Ishikawa (cell line): Measurements from ENCODE around the gene FMNL2.

ENCODE experiments used
- CEBPB ChIP-seq: IDR thresholded peaks from 2 replicates; pipeline ENCODE4 v1.6.1; 2012
- CREB1 ChIP-seq: IDR thresholded peaks from 2 replicates; pipeline ENCODE4 v1.6.1; 2012; ENCODE audit warnings: low read depth
- EGR1 ChIP-seq: IDR thresholded peaks from 2 replicates; pipeline ENCODE4 v1.6.1; 2012
- EP300 ChIP-seq: IDR thresholded peaks from 2 replicates; pipeline ENCODE4 v1.6.1; 2012; ENCODE audit warnings: borderline replicate concordance
- FOXM1 ChIP-seq: IDR thresholded peaks from 2 replicates; pipeline ENCODE4 v1.6.1; 2012; ENCODE audit warnings: low read depth, borderline replicate concordance
- NFIC ChIP-seq: IDR thresholded peaks from 2 replicates; pipeline ENCODE4 v1.6.1; 2012
- RAD21 ChIP-seq: IDR thresholded peaks from 2 replicates; pipeline ENCODE4 v1.6.1; 2012; ENCODE audit warnings: low read depth
- TAF1 ChIP-seq: IDR thresholded peaks from 2 replicates; pipeline ENCODE4 v1.6.1; 2012; ENCODE audit warnings: low read depth, mild to moderate bottlenecking
- TCF12 ChIP-seq: IDR thresholded peaks from 2 replicates; pipeline ENCODE4 v1.6.1; 2012; ENCODE audit warnings: low read depth
- TEAD4 ChIP-seq: IDR thresholded peaks from 2 replicates; pipeline ENCODE4 v1.6.1; 2012
- YY1 ChIP-seq: IDR thresholded peaks from 2 replicates; pipeline ENCODE4 v1.6.1; 2012; ENCODE audit warnings: low read depth
- ZBTB7A ChIP-seq: IDR thresholded peaks from 2 replicates; pipeline ENCODE4 v1.6.1; 2012; ENCODE audit warnings: low read depth
- TF ChIP-seq, protein P1 (sequence below): IDR thresholded peaks from 2 replicates; pipeline ENCODE4 v1.6.1; 2012
- TF ChIP-seq, protein P2 (sequence below): IDR thresholded peaks from 2 replicates; pipeline ENCODE4 v1.6.1; 2012; ENCODE audit warnings: low read depth, mild to moderate bottlenecking
- TF ChIP-seq, protein P3 (sequence below): IDR thresholded peaks from 2 replicates; pipeline ENCODE4 v1.6.1; 2012

Gene FMNL2

DNA sequence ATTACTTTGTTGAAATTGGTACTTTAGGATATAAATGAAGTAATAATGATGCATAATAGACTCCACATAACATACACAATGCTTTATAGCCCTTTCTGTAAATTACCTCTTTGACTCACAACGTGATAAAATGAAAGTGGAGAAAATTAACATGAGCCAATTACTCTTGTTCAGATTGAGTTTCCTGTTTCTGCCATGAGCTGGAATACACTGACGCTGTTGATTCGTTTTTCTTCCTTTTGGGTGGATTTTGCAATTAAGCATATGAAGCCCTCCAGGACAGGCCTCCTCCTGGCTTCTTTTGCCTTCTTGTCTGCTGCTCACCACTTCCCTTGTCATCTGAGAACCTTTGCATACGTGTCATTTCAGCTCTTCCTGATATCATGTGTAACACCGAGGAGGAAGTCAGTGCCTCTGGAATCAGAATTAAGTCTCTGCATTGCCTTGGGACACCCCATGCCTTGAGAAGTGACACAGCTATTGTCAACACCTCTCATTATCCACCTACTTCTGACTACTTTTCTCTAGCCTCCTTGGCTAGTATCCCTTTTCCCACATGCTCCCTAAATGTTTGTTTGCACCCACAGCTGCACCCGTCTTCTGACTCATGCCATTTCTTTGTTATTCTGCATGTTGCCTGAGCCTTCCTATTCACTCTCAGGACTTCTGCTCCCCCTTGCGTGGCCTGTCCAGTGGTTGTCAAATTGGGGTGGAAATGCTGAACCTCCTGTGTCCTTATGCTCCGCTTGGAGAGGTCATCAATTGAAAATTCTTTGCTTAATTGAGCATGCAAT, 134.1 kb downstream of the FMNL2 start:
- TF ChIP-seq RAD21 (no peak), TCF12 (no peak), TEAD4 (no peak), NFIC (no peak), CREB1 (no peak), CEBPB (no peak), EGR1 (no peak), YY1 (no peak), EP300 (no peak)
- TF ChIP-seq, protein P1, sequence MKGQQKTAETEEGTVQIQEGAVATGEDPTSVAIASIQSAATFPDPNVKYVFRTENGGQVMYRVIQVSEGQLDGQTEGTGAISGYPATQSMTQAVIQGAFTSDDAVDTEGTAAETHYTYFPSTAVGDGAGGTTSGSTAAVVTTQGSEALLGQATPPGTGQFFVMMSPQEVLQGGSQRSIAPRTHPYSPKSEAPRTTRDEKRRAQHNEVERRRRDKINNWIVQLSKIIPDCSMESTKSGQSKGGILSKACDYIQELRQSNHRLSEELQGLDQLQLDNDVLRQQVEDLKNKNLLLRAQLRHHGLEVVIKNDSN = no peak

DNA sequence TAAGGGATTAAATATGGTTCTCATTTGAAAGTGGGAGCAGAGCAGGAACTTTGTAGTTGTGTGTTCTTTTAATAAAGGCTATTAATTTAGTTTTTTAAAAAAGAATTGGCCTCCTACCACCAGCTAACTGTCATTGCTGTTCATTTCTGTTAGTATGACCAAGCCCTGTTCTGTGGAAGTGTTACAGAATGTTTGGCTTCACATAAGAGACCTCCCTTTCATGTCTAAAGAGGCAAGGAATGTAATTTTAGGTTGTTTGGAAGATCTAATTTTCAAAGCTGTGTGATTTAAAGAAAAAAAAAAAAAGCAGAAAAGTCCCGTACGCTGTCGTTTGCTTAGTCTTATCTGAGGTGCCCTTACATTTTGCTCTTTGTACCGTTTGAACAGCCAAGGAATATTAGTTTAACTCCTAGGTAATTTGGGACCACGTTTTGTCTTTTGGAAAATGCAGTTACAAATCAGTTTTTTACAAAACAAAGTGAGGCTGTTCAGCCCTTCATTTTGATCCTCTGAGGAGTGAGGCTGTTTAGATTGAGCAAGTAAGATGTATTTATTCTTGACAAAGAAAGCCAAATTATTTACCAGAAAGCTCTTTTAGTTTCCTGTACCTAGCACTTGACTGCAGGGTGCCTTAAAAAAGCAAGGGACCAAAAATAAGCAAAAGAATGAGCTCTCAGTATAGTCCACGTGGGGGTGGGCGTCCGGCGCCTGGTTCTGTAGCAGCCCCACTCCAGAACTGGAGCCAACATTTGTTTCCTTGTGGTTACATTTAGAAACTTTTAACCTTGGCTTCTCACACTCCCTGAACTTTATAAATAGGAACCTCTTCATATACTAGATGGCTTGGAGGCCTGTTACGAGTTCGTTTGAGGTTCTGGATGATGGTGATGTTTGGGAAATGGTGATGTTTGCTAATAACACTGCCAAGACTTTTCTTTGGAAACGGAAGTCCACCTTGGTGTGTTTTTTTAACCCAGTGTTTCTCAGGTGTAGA, 136.2 kb downstream of the FMNL2 start:
- no peak for TF ChIP-seq YY1
- TF ChIP-seq, protein P1 = no peak
- TF ChIP-seq CEBPB = no peak
- TF ChIP-seq EGR1 = no peak
- TF ChIP-seq, protein P2, sequence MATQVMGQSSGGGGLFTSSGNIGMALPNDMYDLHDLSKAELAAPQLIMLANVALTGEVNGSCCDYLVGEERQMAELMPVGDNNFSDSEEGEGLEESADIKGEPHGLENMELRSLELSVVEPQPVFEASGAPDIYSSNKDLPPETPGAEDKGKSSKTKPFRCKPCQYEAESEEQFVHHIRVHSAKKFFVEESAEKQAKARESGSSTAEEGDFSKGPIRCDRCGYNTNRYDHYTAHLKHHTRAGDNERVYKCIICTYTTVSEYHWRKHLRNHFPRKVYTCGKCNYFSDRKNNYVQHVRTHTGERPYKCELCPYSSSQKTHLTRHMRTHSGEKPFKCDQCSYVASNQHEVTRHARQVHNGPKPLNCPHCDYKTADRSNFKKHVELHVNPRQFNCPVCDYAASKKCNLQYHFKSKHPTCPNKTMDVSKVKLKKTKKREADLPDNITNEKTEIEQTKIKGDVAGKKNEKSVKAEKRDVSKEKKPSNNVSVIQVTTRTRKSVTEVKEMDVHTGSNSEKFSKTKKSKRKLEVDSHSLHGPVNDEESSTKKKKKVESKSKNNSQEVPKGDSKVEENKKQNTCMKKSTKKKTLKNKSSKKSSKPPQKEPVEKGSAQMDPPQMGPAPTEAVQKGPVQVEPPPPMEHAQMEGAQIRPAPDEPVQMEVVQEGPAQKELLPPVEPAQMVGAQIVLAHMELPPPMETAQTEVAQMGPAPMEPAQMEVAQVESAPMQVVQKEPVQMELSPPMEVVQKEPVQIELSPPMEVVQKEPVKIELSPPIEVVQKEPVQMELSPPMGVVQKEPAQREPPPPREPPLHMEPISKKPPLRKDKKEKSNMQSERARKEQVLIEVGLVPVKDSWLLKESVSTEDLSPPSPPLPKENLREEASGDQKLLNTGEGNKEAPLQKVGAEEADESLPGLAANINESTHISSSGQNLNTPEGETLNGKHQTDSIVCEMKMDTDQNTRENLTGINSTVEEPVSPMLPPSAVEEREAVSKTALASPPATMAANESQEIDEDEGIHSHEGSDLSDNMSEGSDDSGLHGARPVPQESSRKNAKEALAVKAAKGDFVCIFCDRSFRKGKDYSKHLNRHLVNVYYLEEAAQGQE = no peak
- TF ChIP-seq, protein P3, sequence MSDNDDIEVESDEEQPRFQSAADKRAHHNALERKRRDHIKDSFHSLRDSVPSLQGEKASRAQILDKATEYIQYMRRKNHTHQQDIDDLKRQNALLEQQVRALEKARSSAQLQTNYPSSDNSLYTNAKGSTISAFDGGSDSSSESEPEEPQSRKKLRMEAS = no peak
- no peak for TF ChIP-seq TAF1
- no peak for TF ChIP-seq TCF12

DNA sequence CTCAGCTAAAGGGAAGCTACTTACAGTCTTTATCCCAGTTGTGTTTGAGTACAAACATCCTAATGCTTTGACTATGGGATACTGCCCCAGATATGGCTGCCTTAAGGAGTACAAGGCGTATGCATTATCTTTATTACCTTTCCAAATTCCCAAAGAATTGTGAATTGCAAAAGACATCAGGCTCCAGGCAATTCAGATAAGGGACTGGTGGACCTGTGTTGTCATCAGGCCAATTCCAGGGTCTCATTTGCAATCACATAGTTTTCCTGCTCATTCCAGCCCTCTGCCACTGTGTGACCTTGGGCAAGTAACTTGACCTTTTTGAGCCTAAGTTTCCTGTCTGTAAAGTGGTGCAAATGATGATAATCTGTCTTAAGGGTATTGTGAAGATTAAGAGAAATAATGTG, 137.5 kb downstream of the FMNL2 start:
- TF ChIP-seq CEBPB (no peak), YY1 (no peak), EP300 (no peak), FOXM1 (no peak)

DNA sequence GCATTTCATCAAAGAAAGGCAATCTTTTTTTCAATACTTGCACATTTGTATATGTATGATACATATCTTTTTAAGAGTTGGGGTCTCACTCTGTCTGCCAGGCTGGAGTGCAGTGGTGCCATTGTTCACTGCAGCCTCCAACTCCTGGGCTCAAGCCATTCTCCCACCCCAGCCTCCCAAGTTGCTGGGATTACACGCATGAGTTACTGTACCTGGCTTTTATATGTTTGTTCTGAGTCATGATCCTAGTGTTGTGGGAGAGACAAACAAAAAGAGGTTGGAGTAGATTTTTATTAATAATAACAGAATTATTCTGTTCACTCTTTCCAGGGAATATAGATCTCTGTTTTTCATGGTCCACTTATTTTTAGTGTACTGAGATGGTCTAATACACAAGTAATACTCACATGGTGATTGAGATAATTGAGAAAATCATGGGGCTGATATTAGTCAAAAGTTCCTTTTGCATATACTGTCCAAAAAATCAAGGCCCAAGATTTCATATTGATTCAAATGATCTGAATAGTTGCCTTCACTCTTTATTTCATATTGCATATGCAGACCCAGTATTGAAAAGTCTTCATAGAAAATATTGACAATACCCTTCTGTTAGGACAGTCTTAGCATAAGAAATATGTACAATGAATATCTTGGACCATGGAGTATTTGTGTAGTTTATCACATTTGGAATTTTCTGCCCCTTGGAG, 138.3 kb downstream of the FMNL2 start:
- TF ChIP-seq, protein P1 = no peak
- TF ChIP-seq NFIC (no peak), TEAD4 (no peak), TAF1 (no peak), EP300 (no peak)

DNA sequence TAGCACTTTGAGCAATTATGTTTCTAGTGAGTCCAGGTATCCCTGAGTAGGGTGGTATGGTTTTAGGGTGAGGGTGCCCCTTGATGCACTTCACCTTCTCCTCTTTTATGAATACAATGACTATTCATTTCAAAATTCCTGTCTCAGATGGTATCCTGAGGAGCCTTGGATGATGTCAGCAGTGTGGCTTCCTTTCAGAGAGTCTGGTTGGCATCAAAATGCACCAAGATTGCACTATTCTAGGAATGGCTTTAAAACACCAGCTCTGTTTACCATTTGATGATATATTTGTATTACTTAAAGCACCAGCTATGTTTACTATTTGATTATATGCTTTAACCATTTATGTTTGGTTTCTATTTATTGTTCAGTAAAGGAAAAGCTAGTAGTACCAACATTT, 141.0 kb downstream of the FMNL2 start:
- no peak for TF ChIP-seq TCF12
- TF ChIP-seq TEAD4 = no peak
- no peak for TF ChIP-seq CEBPB
- TF ChIP-seq CREB1 = no peak
- no peak for TF ChIP-seq YY1
- TF ChIP-seq, protein P3 = no peak
- no peak for TF ChIP-seq EP300
- TF ChIP-seq ZBTB7A = no peak
- TF ChIP-seq NFIC = no peak
- no peak for TF ChIP-seq TAF1
- no peak for TF ChIP-seq EGR1
- TF ChIP-seq, protein P1 = no peak
- TF ChIP-seq, protein P2 = no peak
- TF ChIP-seq FOXM1 = no peak
- TF ChIP-seq RAD21 = no peak
